GM12874 (cell line): ENCODE data around the gene IVD.

Experiments
- TF ChIP-seq, protein P1 (sequence below): IDR thresholded peaks from 2 replicates; pipeline ENCODE4 v1.5.1; 2011; ENCODE audit warnings: low read depth, mild to moderate bottlenecking, control low read depth, low read length, moderate library complexity; ENCODE audit not compliant: insufficient read depth

The IVD gene

DNA sequence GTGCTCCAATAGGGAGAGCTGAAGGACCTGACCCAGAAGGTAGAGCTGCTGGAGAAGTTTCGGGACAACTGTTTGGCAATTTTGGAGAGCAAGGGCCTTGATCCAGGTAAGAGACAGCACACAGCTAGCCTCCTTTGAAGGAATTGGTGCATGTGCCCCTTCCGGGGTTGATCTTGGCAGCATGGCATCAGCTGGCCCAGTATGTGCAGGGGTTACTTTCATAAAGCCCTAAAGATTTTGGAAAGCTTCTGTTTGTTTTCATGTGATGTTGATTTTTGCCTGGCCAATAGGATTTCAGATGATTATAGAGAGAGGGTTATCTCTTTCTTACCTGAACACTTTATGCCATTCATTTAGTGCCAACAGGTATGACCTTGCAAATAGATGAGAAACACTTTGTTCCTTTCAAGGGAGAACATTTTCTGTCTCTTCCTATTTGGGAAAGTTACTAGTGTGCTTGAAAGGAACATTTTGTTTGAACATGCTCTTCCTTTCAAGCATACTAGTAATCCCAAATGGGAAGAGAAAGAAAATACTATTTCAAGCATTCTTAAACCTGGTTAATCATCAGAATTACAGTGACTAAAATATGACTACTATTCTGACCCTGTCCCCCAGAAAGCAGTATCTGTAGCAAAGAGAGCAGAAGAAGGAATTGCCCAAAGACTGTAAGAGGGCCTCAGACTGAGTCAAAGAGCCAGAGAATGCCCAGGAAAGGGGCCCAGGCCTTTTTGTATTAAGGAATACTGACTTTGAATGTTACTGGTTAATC, 15.6 kb upstream of the IVD start:
- TF ChIP-seq, protein P1, sequence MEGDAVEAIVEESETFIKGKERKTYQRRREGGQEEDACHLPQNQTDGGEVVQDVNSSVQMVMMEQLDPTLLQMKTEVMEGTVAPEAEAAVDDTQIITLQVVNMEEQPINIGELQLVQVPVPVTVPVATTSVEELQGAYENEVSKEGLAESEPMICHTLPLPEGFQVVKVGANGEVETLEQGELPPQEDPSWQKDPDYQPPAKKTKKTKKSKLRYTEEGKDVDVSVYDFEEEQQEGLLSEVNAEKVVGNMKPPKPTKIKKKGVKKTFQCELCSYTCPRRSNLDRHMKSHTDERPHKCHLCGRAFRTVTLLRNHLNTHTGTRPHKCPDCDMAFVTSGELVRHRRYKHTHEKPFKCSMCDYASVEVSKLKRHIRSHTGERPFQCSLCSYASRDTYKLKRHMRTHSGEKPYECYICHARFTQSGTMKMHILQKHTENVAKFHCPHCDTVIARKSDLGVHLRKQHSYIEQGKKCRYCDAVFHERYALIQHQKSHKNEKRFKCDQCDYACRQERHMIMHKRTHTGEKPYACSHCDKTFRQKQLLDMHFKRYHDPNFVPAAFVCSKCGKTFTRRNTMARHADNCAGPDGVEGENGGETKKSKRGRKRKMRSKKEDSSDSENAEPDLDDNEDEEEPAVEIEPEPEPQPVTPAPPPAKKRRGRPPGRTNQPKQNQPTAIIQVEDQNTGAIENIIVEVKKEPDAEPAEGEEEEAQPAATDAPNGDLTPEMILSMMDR, result no peak

GRCh38 chr15:40392986-40393948, 12.3 kb upstream of the IVD start:
- TF ChIP-seq, protein P1, result no peak

- TF ChIP-seq, protein P1, result no peak
Measured at GRCh38 chr15:40397688-40398412, 7.7 kb upstream of the IVD start.

DNA sequence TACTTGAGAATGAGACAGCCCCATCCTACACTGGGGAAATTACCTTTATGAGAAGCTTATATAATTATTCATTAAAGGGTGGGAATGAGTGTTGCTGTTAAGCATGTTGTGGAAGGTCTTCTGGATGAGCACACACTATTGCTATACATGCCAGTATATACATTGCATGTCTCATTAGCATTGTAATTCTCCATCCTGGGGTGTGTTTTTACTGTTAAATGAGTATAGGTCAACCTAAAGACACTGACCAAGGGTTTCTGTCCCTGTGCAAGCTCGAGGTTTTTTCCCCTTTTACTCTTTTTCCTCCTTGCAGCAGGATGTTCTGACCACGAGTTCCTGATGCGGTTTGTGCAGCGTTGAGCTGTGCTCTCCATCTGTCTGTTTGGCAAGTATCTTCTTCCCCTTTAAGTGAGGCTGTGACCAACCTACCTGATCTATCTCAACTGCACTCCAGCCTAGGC, 7.2 kb upstream of the IVD start:
- TF ChIP-seq, protein P1, result no peak

GRCh38 chr15:40399370-40399769, 6.2 kb upstream of the IVD start:
- TF ChIP-seq, protein P1, result no peak

GRCh38 chr15:40407330-40407990, 1.9 kb downstream of the IVD start:
- TF ChIP-seq, protein P1, result no peak
